Ovary (tissue), 9 donors: Measurements from ENCODE around the gene CHD5. TPM values are rescaled to one million over a fixed set of nuclear protein-coding genes. Genes with fewer than 3 reads are reported as not detected.

ENCODE experiments used
- DNase-seq, 5 donors: peaks; one replicate each; pipeline ENCODE4 v3.0.0-alpha.2; 2019 to 2020
- H3K27ac ChIP-seq, 2 donors: fragments of 200-600 bp; one replicate each; pipeline versions ENCODE4 v1.5.1 to v1.8.0; 2019 to 2022
- H3K27me3 ChIP-seq: fragments of 200-600 bp; one replicate; pipeline ENCODE4 v1.8.0; 2022
- H3K36me3 ChIP-seq: fragments of 200-600 bp; sonication (generic); one replicate; pipeline ENCODE4 v1.5.1; 2019
- H3K4me1 ChIP-seq: one replicate; pipeline ENCODE4 v1.8.1; 2013; ENCODE audit warnings: mild to moderate bottlenecking, moderate library complexity; ENCODE audit not compliant: insufficient read depth
- H3K4me3 ChIP-seq: fragments of 200-600 bp; sonication (generic); one replicate; pipeline ENCODE4 v1.5.1; 2017
- H3K9me3 ChIP-seq, 2 donors: fragments of 200-600 bp in 1 of 2; sonication (generic) in 1 of 2; one replicate each; pipeline versions ENCODE4 v1.5.1 to v1.8.1; 2013 to 2019; ENCODE audit warnings: mild to moderate bottlenecking in 1 of 2, moderate library complexity in 1 of 2
- EP300 ChIP-seq: sonication (generic); formaldehyde crosslinking; IDR thresholded peaks from one replicate; pipeline ENCODE4 v1.6.1; 2017; ENCODE audit warnings: antibody characterized with exemption
- POLR2A ChIP-seq: fragments of 450-650 bp; IDR thresholded peaks from one replicate; pipeline ENCODE4 v1.6.1; 2017; ENCODE audit warnings: antibody characterized with exemption, mild to moderate bottlenecking, moderate library complexity
- WGBS, 3 donors: extraction: QIAGEN DNeasy Blood & Tissue Kit in 1 of 3; methylation state at CpG; one replicate each; pipeline versions ENCODE4 v1.1.5 to v1.1.7; 2013 to 2017; 5-methylcytosine and 5-hydroxymethylcytosine counted together
- intact Hi-C, 4 donors: fragments of 100-400 bp; cut with DNase I; formaldehyde crosslinking; loops; one replicate each; pipeline versions ENCODE4 v1.11.0 to v1.15.1; 2022 to 2023
- polyA plus RNA-seq, 2 donors: library from polyadenylated mRNA; stranded (reverse); fragments of 200-250 nt in 1 of 2; fragments of 350-450 nt in 1 of 2; fragmentation: Illumina TruSeq in 1 of 2; extraction: RNeasy Lipid Tissue Mini Kit (QIAGEN cat#74804) in 1 of 2; gene quantifications; one replicate each; pipeline ENCODE4 v1.2.3, GENCODE V29; 2013 to 2014
- total RNA-seq, 7 donors: library from RNA; depleted of rRNA in 2 of 7; stranded (reverse); fragments of >200 nt in 2 of 7; fragmentation: NEBNext Ultra II Directional in 3 of 7; extraction: Animal tissue kit (Norgen Biotek cat#: 25700) in 3 of 7; gene quantifications; one replicate each; pipeline versions ENCODE4 v1.1.0 to v1.2.4, GENCODE V29; 2016 to 2023
- TF ChIP-seq, protein P1 (sequence below), 3 donors: fragments of 450-650 bp in 2 of 3; fragments of 200-600 bp in 1 of 3; IDR thresholded peaks; one replicate each; pipeline versions ENCODE4 v1.5.1 to v1.8.0; 2016 to 2022; ENCODE audit warnings: antibody characterized with exemption in 3 of 3, mild to moderate bottlenecking in 1 of 3
- donor health status: DM: no; HTN: no; CAD: no; lungs with moderate emphysema.
- donor health status: DM: no; HTN: no; CAD: no.
- donor health status: Bipolar disorder and iron deficiency.
- donor health status: DM: yes; HTN: yes; CAD: no.
- donor health status: DM: no; HTN: no; CAD: no.
- donor health status: DM: yes; HTN: yes; CAD: no.

The CHD5 gene
- total and polyA plus RNA-seq, 9 donors: under 0.01 to 0.54 (median 0.23) TPM

- 84 to 87% (median 86%) methylated on average over 26 of the region's 26 CpGs for WGBS, 3 donors
- no peak for DNase-seq
- no peak overlapping the region for H3K4me3 ChIP-seq
- no peaks in the 10 kb centered on the region for H3K4me1 ChIP-seq
- no peak overlapping the region for H3K27ac ChIP-seq
- no peaks in the 10 kb centered on the region for H3K36me3 ChIP-seq
- H3K27me3 ChIP-seq: no peaks in the 10 kb centered on the region
- no peaks in the 10 kb centered on the region for H3K9me3 ChIP-seq
- intact Hi-C loops: no loop called here
- TF ChIP-seq EP300 (no peak), POLR2A (no peak)
- TF ChIP-seq, protein P1, sequence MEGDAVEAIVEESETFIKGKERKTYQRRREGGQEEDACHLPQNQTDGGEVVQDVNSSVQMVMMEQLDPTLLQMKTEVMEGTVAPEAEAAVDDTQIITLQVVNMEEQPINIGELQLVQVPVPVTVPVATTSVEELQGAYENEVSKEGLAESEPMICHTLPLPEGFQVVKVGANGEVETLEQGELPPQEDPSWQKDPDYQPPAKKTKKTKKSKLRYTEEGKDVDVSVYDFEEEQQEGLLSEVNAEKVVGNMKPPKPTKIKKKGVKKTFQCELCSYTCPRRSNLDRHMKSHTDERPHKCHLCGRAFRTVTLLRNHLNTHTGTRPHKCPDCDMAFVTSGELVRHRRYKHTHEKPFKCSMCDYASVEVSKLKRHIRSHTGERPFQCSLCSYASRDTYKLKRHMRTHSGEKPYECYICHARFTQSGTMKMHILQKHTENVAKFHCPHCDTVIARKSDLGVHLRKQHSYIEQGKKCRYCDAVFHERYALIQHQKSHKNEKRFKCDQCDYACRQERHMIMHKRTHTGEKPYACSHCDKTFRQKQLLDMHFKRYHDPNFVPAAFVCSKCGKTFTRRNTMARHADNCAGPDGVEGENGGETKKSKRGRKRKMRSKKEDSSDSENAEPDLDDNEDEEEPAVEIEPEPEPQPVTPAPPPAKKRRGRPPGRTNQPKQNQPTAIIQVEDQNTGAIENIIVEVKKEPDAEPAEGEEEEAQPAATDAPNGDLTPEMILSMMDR (IDR thresholded peaks at IDR 0.05): no peak
Measured at GRCh38 chr1:6154525-6155319, 25.4 kb downstream of the CHD5 start.

- Histone ChIP-seq H3K4me1 (no peaks in the 10 kb centered on the region), H3K27ac (no peak overlapping the region), H3K27me3 (no peaks in the 10 kb centered on the region), H3K9me3 (no peaks in the 10 kb centered on the region), H3K36me3 (no peaks in the 10 kb centered on the region), H3K4me3 (no peak overlapping the region)
- no peak for DNase-seq
- intact Hi-C loops: no loop called here
- TF ChIP-seq, protein P1 (IDR thresholded peaks at IDR 0.05): no peak
- TF ChIP-seq POLR2A: no peak
- no peak for TF ChIP-seq EP300
- WGBS, 3 donors: 72 to 76% (median 76%) methylated on average over 7 of the region's 7 CpGs
Measured at GRCh38 chr1:6152882-6153281, 27.2 kb downstream of the CHD5 start.

GRCh38 chr1:6152181-6152580 lies 27.9 kb downstream of the CHD5 start:
- Histone ChIP-seq H3K4me1 (no peaks in the 10 kb centered on the region), H3K36me3 (no peaks in the 10 kb centered on the region), H3K9me3 (no peaks in the 10 kb centered on the region), H3K27me3 (no peaks in the 10 kb centered on the region), H3K27ac (no peak overlapping the region), H3K4me3 (no peak overlapping the region)
- DNase-seq: no peak
- TF ChIP-seq POLR2A (no peak), EP300 (no peak)
- TF ChIP-seq, protein P1 (IDR thresholded peaks at IDR 0.05): no peak
- WGBS, 3 donors: 73 to 80% (median 79%) methylated on average over 11 of the region's 11 CpGs
- intact Hi-C loops: no loop called here

DNA sequence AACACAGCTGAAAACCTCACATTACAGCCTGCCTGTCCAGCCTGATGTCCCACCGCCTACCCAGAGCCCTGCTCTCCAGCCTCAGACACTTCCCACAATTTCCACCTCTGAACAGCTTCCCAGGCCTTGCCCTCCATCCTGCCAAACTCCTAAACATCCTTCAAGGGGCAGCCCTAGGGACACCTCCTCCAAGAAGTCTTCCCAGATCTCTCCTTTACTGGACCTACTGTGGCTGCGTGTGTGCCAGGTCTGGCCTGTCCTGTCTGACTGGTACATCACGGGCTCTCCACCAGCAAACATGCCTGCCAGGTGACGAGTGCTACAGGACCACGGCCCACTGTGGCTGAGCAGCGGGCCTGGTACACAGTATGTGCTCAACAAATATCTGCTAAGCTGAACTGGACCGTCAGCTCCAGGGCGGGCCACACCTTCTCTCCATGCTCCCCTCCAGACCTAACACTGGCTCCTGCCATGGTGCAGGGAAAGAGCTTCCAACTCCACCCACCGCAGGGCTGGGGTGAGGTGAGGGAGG lies 28.8 kb downstream of the CHD5 start:
- H3K27ac ChIP-seq: no peak overlapping the region
- intact Hi-C loops: no loop called here
- H3K27me3 ChIP-seq: no peaks in the 10 kb centered on the region
- 74 to 88% (median 86%) methylated on average over 9 of the region's 9 CpGs for WGBS, 3 donors
- H3K36me3 ChIP-seq: no peaks in the 10 kb centered on the region
- no peak overlapping the region for H3K4me3 ChIP-seq
- no peak for DNase-seq
- TF ChIP-seq, protein P1 (IDR thresholded peaks at IDR 0.05): no peak
- TF ChIP-seq EP300 (no peak), POLR2A (no peak)
- H3K9me3 ChIP-seq: no peaks in the 10 kb centered on the region
- H3K4me1 ChIP-seq: no peaks in the 10 kb centered on the region
